SH-SY5Y (cell line): ENCODE measurements around the gene LAMC3.

Experiments
- GATA2 ChIP-seq: IDR thresholded peaks from 2 replicates; pipeline ENCODE4 v1.6.1; 2011; ENCODE audit warnings: mild to moderate bottlenecking, low read depth, low read length
- GATA3 ChIP-seq: IDR thresholded peaks from 2 replicates; pipeline ENCODE4 v1.6.1; 2011; ENCODE audit warnings: low read depth, mild to moderate bottlenecking, low read length, moderate library complexity

Gene LAMC3

DNA sequence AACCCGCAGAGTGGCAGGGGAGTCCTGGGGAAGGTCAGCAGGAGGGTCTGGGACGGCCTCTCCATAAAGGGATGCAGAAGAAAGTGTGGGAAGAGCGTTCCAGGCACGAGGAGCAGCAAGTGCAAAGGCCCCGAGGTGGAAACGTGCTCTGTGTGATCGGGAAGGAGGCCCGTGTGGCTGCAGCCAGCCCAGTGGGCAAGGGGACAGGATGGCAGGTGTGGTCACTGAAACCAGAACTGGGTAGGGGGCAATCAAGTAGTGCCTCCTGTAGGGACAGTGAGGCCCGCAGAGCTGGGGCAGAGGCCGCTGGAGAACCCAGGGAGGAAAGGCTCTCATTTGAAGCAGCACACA is 16.3 kb upstream of the LAMC3 start:
- TF ChIP-seq GATA3 = no peak
- no peak for TF ChIP-seq GATA2

DNA sequence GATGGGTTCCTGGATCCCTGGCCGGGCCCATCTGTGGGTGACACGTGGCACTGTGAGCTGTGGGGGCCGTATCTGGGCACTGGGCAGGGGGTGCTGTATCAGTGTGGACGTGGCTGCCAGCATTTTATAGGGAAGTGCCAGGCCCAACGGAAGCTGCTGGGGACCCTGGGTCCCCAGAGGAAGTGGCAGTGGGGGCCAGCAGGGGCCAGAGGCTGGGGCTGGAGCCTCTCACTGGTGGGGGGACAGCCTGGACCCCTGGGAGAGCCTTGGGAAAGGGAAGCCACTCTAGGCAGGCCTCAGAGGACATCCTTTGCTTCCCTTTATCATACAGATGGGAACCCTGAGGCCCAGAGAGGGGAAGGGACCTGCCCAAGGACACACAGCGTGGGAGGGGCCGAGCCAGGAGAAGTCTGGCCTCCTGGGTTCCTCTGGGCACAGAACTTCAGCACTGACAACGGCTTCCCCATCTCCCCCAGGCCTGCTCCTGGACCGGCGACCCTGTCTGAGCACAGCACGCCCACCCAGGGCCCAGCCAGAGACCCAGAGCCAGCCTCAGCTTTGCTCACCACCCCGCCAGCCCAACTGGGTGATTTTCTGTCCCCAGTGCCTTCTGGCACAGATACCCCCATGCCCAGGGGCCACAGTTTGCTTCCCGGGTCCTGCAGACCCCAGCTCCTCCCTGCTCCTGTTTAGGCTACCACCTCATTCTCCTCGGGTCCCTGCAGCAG is 15.5 kb upstream of the LAMC3 start:
- TF ChIP-seq GATA3 = no peak

- no peak for TF ChIP-seq GATA3
- TF ChIP-seq GATA2 = no peak
These were observed 14.6 kb upstream of the LAMC3 start for GRCh38 chr9:130994135-130995085.

GRCh38 chr9:130995086-130996011 is 13.6 kb upstream of the LAMC3 start:
- no peak for TF ChIP-seq GATA3
- TF ChIP-seq GATA2 = no peak

GRCh38 chr9:130996205-130996604 is 12.8 kb upstream of the LAMC3 start:
- no peak for TF ChIP-seq GATA2
- no peak for TF ChIP-seq GATA3

DNA sequence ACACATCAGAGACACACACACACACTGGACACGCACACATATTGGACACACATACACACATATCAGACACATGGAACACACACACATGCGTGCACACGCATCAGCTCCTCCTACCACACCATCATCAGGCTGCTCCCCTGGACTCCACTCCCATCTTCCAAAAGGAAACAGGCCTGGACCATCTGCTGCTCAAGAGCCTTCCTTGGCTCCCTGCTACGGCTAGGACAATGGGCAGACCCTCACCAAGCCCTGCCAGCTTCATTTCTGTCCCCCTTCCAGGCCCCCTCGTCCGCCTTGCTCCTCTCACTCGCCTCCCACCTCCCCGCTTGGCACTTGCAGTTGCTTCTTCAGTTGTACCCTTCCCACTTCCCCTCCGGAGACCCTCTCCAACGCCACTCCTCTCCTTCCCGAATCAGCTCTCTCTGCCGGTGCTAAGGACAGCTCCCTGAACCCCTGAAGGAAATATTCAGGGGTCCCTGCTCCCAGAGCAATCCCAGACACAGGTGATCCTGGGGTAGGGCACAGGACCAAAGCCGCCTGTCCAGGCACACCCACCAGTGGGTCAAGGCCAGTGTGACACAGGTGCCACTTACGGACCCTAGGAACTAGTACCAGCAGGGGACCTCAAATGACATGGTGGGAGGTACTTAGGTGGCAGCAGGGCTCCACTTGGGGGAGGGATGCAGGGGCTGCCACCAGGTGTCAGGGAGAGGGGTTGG is 12.1 kb upstream of the LAMC3 start:
- TF ChIP-seq GATA2 (no peak), GATA3 (no peak)

GRCh38 chr9:130997395-130997684 is 11.6 kb upstream of the LAMC3 start:
- TF ChIP-seq GATA3 = no peak

DNA sequence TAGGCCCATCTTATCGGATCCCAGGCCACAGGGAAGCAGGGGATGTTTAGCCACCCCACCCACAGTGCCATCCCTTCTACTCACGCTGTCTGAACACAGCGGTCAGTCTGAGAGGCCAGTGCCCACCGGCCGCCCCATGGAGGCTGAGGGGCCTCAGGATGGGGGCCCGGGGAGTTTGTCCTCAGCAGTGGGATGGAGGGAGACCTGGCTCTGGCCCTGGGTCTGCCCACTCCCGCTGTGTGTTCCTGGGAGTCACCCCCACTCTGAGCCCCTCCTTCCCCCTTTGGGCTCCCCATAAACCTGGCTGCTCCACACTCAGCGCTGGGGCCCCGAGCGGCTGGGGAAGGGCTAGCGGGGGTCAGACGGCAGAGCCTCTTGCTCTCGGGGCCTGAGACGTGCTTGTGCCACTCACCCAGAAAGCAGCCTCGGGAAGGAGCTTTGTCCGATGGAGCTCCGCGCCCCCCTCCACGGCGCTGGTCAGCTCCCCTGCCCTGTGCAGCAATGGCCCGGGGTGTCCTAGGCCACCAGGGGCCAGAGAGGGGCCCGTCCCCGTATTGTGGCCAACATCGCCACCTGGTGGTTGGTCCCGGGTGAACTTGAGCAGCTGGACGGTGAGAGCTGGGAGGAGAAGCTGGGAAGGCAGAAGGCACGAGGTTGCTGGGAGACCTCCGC is 10.9 kb upstream of the LAMC3 start:
- TF ChIP-seq GATA3 (no peak), GATA2 (no peak)

DNA sequence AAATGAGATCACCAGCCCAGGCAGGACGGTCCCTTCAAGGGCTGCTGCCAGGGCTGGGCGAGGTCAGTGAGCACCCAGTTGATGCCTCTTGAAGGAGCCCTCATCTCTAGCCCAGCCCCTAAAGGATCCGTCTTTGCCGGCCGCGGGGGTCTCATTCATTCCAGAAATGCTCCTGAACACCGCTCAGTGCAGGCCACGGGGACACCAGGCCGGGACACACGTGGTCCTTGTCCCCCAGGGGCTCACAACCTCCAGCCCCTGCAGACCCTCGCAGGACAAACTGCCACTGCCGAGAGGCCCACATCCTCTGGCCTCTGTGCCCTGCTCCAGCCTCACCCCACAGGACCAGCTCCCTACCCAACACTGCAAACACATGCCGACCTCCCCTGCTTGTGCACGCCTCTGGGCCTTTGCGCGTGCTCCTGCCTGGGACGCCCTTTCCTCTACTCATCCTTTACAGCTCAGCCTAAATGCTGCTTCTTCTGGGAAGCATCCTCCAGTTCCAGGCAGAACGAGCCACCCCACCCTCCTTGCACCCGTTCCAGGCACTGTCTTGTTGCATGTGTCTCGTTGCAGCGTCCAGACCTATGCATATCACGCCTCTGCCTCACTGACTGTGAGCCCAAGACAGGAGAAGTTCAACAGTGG is 10.3 kb upstream of the LAMC3 start:
- TF ChIP-seq GATA2 = no peak
- no peak for TF ChIP-seq GATA3

GRCh38 chr9:130999245-130999623 is 9.7 kb upstream of the LAMC3 start:
- TF ChIP-seq GATA2 (no peak), GATA3 (no peak)

DNA sequence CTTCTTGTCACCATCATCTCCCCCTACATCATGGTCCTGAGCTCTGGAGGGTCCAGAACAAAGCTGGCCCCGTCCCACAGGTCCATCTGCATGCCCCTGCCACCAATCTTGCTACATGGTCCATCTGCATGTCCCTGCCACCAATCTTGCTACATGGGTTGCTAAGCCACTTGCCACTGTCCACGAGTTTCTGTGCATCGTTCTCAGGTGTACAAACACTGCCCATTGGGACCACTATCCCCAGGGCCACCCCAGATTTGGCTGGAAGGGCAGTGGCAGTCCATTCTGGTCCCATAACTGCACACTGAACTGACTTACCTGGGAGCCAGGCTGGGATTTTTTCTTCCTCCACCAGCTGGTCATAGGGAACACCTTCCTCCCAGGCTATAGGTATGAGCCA is 8.0 kb upstream of the LAMC3 start:
- TF ChIP-seq GATA2 = no peak

DNA sequence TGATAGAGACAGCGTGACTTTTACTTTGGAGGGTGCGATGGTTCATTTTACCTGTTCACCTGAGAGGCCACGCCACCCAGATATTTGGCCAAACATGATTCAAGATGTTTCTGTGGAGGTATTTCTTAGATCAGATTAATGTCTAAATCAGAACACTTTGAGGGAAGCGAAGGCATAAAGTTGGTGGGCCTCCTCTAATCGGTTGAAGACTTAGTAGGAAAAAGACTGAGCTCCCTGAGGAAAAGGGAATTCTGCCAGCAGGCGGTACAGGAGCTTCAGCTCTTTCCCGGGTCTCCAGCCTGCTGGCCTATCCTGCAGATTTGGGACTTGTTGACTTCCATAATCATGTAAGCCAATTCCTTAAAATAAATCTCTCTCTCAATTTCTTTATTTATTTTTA is 7.0 kb upstream of the LAMC3 start:
- no peak for TF ChIP-seq GATA2
- no peak for TF ChIP-seq GATA3

DNA sequence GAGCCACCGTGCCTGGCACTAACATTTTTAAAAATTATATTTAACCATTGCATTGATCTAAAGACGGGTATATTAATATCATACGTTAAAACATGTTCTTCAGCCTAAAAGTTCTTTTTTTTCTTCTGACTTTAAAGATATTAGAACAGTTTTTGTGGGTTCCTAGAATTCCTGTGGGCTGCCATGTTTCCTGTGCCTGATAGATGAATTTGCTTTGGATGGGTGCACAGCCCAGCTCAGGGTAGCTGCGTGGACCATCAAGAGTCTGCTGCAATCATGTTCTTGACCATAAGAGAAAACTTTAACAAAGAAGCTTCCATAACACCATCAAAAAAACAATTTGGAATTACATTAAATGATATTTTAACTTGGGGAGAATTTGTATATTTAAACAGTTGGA is 2.4 kb upstream of the LAMC3 start:
- TF ChIP-seq GATA2 (no peak), GATA3 (no peak)
